ENCODE results near the gene SRCAP.
A peak's percentile ranks its signal among the peaks of the same experiment; 100 is the strongest.
"Not testable (repeated sequence)": the region's sequence is repeated elsewhere in the genome, so short reads cannot be mapped to it uniquely, and the experiment has no call there.

The SRCAP gene

DNA sequence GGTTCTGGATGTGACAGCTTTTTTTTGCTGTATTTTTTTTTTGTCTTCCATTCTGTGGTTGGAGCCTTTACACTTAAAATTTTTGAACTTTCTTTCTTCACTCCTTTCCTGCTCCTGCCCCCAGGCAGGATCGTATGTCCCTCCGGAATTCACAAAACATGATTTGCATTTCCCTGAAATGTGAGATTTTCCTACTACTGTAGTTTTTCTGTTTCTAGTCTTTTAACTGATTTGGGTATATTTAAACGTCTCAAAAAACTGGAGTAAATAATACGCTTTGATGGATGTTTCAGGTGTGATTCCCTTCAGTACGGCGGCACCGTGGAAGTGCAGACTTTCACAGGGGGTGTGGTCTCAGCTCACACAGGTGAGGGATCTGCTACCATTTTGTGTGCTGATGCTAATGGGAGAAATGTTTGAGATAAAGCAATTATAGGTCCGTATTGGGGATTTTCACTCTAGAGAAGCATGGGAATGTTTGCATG, 686 bp downstream of the SRCAP start:
- DNase-seq, result no peak

DNA sequence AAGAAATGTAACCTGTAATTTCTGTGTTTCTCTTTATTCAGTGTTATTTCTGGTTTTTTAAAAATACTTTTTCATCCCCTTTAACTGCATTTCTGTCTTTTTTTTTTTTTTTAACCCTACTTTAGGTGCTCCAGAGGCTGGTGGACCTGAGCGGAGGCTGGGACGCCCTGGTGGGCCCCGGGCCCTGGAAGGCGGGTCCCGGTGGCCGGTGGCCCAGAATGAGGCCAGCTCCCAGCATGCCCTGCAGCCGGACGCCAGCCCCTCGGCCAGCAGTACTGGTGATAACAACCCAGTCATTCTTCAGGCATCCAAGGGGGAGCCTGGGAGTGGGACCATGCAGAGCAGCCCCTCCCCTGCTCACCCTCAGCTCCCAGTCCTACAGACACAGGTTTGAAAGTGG, 1.5 kb downstream of the SRCAP start:
- no peak for DNase-seq

- DNase-seq, result no peak
These were observed 2.0 kb downstream of the SRCAP start for GRCh38 chr16:30700971-30701370.

- not testable (repeated sequence) for DNase-seq
These were observed 4.1 kb downstream of the SRCAP start for GRCh38 chr16:30703071-30703470.

DNA sequence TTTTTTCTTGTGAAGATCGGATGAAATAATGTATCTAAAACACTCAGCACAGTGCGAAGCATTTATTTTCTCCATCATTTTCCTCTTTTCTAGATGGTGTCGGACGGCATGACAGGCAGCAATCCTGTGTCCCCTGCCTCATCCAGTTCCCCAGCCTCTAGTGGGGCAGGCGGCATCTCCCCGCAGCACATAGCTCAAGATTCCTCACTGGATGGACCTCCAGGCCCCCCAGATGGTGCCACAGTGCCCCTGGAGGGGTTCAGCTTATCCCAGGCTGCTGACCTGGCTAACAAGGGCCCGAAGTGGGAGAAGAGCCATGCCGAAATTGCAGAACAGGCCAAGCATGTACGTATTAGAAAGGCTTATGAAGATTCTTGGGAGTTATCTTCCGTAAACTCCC, 5.0 kb downstream of the SRCAP start:
- no peak for DNase-seq

- DNase-seq, result no peak
These were observed 7.1 kb downstream of the SRCAP start for GRCh38 chr16:30706046-30706445.

DNA sequence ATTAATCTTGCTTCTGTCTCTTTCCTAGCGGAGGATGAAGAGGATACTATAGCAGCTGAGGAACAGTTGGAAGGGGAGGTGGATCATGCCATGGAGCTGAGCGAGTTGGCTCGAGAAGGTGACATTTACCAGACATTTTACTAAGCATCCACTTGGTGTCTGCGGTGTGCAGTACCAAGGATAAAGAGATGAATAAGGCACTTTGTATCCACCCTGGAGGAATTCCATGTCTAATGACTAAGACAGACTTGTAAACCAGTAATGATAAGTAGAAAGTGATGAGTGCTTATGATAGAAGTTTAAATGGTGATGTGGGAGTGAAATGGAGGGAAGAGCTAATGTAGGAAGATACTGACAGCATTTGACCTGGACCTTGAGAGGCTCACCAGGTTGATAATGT, 12.0 kb downstream of the SRCAP start:
- no peak for DNase-seq

GRCh38 chr16:30711712-30712111, 12.7 kb downstream of the SRCAP start:
- DNase-seq, result no peak

- DNase-seq, result peak in 3 of 5 experiments; percentile 12 to 91 (median 62)
These were observed 16.9 kb downstream of the SRCAP start for GRCh38 chr16:30715750-30716445.

DNA sequence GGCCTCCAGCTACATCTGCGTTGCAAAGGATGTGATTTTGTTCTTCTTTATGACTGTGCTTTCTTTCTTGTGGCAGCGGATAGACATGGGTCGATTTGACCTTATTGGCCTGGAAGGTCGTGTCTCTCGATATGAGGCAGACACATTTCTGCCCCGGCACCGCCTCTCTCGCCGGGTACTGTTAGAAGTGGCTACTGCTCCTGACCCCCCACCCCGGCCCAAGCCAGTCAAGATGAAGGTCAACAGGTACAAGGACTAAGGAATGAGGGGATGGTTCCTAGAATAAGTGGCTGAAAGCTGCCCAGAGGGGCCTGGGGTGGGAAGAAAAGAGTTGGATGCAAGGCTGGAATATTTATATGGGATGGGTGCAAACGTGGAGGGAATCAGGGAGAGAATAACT, 21.1 kb downstream of the SRCAP start:
- no peak for DNase-seq

- no peak for DNase-seq
These were observed 21.7 kb downstream of the SRCAP start for GRCh38 chr16:30720694-30721093.

DNA sequence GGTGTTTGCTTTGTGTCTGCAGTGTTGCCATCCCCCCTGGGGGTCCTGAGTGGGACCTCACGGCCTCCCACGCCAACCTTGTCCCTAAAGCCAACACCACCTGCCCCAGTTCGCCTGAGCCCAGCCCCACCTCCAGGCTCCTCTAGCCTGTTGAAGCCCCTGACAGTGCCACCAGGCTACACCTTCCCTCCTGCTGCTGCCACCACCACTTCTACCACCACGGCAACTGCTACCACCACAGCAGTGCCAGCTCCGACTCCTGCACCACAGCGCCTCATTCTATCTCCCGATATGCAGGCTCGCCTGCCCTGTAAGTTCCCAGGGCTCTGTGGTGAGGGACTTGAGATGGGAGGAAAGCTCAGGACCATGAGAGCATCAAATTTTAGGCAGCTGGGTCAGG, 22.2 kb downstream of the SRCAP start:
- DNase-seq, result no peak

DNA sequence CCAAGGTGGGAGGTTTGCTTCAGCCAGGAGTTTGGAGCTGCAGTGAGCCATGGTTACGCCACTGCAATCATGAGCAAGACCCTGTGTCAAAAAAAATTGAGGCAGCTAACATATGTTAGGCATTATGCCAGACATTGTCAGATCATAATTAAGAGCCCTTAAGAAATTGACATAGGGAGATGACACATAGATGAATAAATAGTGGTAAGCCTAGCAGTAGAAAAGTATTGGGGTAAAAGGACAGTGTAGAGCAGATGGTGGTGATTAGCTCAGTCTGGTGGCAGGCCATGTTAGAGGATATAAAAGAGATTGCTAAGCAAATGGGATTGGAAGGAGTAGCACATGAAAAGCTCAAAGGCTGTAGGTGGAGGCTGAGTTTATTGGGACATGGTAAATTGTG, 22.6 kb downstream of the SRCAP start:
- no peak for DNase-seq

DNA sequence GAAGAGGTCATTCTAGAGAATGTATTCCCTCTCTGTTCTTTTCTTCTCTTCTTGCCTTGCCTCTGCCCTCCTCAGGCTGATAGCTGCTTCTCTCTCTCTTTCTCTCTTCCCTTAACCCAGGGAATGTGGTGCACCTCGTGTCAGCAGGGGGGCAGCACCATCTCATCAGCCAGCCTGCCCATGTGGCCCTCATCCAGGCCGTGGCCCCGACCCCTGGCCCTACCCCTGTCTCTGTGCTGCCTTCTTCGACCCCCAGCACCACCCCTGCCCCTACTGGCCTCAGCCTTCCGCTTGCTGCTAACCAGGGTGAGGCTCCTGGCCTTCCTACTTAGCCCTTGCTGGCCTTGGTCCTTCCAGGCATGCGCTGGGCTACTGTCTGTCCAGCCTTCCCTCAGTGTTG, 23.5 kb downstream of the SRCAP start:
- DNase-seq, result no peak

GRCh38 chr16:30722916-30723315, 23.9 kb downstream of the SRCAP start:
- no peak for DNase-seq

- DNase-seq, result no peak
These were observed 24.9 kb downstream of the SRCAP start for GRCh38 chr16:30723725-30724355.

GRCh38 chr16:30724641-30725417, 25.9 kb downstream of the SRCAP start:
- no peak for DNase-seq

DNA sequence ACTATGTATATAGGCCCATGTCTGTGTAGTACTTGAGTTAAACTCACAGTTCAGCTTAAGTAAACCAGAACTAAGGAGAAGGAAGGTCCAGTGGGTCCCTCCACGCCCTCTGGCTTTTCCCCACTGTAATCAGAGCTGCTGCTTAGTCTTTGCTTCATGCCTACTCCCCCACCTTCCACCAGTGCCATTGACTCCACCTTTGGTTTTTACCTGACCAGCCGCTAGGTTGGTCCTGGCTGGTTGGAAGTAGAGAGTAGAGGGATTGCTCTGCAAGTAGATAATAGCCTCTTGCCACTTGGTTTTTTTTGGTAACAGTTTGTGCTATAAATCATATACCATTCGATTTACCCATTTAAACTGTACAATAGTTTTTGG, 26.4 kb downstream of the SRCAP start:
- no peak for DNase-seq

GRCh38 chr16:30728321-30728720, 29.4 kb downstream of the SRCAP start:
- no peak for DNase-seq

- DNase-seq, result no peak
These were observed 30.1 kb downstream of the SRCAP start for GRCh38 chr16:30728899-30729672.

- DNase-seq, result peak in 1 of 5 experiments; percentile 58
These were observed 32.4 kb downstream of the SRCAP start for GRCh38 chr16:30731411-30731810.

DNA sequence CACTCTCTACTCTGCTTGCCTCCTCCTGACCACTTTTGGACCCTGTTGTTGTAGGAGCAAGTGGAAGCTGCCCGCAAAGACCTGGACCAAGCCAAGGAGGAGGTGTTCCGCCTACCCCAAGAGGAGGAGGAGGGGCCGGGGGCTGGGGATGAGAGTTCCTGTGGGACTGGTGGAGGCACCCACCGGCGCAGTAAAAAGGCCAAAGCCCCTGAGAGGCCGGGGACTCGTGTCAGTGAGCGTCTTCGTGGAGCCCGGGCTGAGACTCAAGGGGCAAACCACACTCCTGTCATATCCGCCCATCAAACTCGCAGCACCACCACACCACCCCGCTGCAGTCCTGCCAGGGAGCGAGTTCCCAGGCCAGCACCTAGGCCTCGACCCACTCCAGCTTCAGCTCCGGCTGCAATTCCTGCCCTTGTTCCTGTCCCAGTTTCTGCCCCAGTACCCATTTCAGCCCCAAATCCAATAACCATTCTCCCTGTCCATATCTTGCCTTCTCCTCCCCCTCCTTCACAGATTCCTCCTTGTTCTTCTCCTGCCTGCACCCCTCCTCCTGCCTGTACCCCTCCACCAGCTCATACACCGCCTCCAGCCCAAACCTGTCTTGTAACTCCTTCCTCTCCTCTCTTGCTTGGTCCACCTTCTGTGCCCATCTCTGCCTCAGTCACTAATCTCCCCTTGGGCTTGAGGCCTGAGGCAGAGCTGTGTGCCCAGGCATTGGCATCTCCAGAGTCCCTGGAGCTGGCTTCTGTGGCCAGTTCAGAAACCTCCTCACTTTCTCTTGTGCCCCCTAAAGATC, 38.2 kb downstream of the SRCAP start:
- DNase-seq, result no peak

Data from T-helper 2 cell (primary cell).